ENCODE data around the gene PCP2.

GRCh38 chr19:7612282-7613274, 20.9 kb downstream of the PCP2 start:
- TF ChIP-seq CTCF (IDR thresholded peaks at IDR 0.05) (no peak), POLR2A (IDR thresholded peaks at IDR 0.05) (no peak)

All from uterus (tissue), 2 donors.